Stimulated activated CD4-positive, alpha-beta T cell treated with anti-CD3 and anti-CD28 coated beads, Interleukin-2, amount 100 ng/mL, for 4 hours (primary cell): ENCODE results near the gene HMGN1.

Experiments used
- DNase-seq: peaks from one replicate; pipeline ENCODE4 v3.0.0-alpha.2; 2020; ENCODE audit warnings: low read depth

The HMGN1 gene

DNA sequence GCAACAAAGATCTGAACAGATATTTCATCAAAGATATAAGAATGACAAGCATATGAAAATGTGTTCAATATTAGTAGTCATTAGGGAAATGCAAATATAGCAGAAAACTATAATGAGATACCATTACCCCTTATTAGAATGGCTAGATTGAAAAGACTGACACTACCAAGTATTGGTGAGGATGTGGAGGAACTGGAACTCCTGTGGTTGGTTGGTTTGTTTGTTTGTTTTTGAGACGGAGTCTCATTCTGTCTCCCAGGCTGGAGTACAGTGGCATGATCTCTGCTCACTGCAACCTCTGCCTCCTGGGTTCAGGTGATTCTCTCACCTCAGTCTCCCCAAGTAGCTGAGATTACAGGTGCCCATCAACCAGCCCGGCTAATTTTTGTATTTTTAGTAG lies 18.9 kb upstream of the HMGN1 start:
- DNase-seq: no peak

DNA sequence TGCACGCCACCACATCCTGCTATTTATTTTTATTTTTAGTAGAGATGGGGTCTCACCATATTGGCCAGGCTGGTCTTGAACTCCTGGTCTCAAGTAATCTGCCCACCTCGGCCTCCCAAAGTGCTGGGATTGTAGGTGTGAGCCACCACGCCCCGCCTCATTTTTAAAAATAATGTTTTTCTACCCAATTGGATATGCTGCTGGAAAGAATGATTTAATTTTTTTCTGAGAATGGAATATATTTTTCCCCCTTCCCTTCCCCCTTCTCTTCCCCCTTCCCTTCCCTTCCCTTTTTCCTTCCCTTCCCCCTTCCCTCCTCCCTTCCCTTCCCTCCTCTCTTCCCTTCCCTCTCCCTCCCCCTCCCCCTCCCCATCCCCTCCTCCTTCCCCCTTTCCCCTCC lies 17.7 kb upstream of the HMGN1 start:
- no peak for DNase-seq

DNA sequence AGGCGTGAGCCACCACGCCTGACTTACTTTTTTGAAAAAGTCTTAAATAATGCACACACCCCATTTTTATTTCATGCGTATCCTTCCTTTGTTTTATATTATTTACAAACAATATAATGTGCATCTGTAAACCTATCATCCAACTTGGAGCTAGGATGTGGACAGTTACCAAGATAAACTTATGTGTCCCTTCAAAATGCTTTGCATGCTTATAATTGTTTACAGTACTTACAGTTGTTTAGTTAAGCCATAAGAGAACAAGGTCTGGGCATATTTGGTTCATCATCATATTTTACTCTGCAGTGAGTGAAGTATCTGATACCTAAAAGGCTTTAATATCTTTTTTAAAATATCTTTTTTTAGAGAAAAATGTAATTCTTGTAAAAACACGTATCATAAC lies 16.1 kb upstream of the HMGN1 start:
- DNase-seq: no peak

GRCh38 chr21:39363607-39364555 lies 15.0 kb upstream of the HMGN1 start:
- DNase-seq: no peak

GRCh38 chr21:39362733-39363132 lies 13.8 kb upstream of the HMGN1 start:
- no peak for DNase-seq

DNA sequence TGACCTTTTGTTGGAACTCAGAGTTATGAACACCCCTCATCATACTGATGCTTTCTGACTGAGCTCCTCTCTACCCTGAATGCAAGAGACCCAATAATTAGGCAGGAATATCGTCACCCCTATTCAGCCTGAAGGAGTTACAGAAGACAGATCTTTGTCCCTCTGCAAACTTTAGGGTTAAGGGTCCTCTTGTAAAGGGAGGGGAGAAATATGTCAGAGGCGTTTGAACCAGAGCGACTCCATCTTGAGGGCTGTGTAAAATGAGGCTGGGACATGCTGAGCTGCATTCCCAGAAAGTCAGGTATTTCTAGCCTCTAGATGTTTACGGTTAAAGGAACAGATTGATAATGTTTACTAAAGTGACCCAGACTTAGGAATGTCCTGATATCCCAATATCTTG lies 10.5 kb upstream of the HMGN1 start:
- DNase-seq: no peak

- no peak for DNase-seq
Observed at GRCh38 chr21:39353295-39353694, 4.4 kb upstream of the HMGN1 start.

GRCh38 chr21:39350094-39351005 lies 1.5 kb upstream of the HMGN1 start:
- no peak for DNase-seq

DNA sequence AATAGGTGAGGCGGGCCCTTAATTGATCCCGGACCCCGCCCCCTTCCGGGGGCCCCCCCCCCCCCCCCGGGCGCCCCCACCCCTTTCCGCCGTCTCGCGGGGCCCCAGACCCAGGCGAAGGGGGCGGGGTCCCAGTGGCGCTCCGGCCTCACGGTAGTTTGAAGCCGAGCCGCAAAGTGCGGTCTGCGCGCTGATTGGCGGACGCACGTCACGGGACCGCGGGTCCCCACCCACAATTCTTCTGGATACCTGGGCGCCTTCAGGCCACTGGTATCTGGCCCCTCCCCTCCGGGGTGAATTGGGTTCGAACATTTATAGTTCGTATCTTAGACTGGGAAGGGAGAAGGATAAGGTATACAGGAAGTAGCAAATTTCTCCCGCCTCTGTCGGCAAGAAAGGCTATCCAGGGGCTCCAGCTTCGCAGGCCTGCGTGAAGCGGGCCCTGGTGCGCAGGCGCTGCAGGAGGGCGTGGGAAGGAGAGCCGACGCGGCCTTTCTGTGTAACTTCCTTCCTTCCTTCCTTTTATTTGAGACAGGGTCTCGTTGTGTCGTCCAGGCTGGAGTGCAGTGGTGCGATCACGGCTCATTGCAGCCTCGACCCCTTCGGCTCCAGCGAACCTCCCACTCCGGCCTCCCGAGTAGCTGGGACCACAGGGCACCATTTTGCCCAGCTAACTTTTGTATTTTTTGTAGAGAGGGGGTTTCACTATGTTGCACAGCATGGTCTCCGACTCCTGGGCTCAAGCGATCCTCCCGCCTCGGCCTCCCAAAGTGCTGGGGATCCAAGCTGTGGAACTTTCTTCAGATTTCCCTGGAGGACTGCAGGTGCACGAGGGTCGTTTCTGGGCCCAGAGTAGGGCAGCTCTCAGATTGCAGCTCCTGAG lies 564 bp upstream of the HMGN1 start:
- peak; percentile 95 for DNase-seq

GRCh38 chr21:39348040-39348354 lies 891 bp downstream of the HMGN1 start:
- DNase-seq: no peak

DNA sequence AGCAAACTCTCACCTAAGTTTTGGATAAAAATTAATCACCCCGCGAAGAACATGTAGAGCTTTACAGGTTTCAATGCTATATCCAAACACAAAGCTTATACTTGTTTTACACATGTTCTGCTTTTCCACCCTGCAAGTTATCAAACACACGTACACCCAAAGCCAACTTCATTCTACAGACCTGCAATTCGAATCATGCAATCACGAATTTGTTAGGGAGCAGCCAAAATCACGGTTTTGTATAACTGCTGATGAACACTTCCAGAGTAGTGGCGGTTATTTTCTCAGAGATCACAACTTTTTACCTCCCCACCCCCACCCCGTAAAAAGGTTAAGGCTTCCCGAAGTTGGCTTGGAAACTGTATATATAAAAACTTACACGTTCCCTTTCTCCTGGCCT lies 1.4 kb downstream of the HMGN1 start:
- DNase-seq: no peak

DNA sequence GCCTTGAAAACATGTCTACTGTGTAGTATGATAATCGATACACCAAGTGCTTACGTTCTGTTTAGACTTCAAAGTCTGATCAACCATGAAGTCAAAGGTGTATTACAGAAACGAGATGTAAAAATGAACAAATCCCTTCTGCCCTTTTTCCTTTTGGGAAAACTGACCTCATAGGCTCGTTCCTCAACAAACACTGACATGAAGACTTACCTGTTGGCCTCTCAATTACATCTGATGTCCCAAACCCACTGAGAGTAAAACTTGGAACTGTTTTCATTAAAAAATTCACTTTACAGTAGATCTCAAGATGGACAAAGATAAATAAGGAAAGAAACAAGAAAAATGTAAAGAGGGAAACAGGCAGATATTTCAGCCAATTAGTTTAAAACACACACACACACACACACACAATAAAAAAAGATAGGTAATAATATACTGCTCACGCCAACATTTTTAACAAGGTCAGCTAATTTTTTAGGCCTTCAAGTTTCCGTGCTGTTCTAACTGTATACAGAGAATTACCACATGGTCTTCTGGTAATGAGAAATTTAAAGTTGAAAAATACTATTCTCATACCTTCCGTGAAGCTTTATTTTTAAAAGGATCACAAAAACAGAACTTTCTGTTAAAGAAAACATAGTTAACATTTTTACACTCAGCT lies 2.1 kb downstream of the HMGN1 start:
- DNase-seq: no peak

DNA sequence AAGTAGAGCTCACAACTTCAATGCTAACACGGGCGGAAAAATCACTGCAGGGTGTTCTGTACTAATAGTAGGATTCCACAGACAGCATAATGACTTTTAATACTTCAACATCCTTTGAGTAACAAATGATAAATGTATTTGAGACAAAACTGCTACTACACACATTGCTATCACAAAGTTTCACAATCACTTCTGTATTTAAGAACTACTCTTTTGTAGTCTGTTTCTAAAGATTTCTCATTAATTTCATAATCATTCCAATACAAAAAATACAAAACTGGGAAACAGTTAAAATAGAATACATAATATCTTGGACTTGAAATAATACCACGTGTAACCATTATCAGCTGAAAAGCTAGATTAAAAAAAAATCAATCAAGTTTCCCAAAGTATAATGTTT lies 2.7 kb downstream of the HMGN1 start:
- DNase-seq: no peak

- no peak for DNase-seq
Observed at GRCh38 chr21:39345440-39345839, 3.4 kb downstream of the HMGN1 start.

- DNase-seq: no peak
Observed at GRCh38 chr21:39344848-39345247, 4.0 kb downstream of the HMGN1 start.

DNA sequence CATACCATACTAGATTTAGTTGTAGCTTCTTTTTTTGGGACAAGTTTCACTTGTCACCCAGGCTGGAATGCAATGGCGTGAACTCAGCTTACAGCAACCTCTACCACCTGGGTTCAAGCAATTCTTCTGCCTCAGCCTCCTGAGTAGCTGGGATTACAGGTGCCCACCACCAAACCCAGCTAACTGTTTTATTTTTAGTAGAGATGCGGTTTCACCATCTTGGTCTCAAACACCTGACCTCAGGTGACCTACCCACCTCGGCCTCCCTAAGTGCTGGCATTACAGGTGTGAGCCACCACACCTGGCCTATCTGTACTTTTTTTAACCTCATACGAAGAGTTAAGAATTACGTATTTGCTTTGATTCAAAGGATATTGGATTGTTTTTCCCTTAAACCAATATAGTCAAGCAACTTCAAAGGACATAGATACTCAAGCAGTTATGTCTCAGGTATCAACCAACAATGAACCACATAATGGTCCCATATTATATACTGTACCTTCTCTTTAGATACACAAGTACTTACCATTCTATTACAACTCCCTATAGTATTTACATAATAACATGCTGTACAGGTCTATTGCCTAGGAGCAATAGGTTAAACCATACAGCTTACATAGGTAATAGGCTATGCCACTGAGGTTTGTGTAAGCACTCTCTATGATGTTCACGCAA lies 7.5 kb downstream of the HMGN1 start:
- DNase-seq: no peak

DNA sequence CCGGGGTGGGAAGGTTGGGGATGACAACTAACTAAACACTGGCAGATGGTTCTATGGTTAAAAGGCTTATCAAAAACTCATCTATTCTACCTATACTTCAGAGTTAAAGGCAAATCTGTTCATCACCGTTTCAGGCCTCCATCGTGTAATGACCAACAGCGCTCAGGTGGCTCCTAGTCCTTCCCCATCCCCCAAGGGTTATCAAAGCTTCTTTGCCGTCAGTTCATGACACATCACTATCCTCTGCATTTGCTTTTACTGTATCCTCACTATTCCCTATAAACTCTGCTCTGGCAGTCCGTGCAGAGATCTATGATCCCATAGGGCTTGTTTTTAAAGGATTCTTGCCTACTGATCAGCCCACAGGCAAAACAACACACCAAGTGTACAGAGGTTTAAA lies 8.2 kb downstream of the HMGN1 start:
- no peak for DNase-seq

GRCh38 chr21:39339231-39339630 lies 9.7 kb downstream of the HMGN1 start:
- no peak for DNase-seq

- no peak for DNase-seq
Observed at GRCh38 chr21:39336457-39337008, 12.4 kb downstream of the HMGN1 start.

- no peak for DNase-seq
Observed at GRCh38 chr21:39334611-39335010, 14.3 kb downstream of the HMGN1 start.

DNA sequence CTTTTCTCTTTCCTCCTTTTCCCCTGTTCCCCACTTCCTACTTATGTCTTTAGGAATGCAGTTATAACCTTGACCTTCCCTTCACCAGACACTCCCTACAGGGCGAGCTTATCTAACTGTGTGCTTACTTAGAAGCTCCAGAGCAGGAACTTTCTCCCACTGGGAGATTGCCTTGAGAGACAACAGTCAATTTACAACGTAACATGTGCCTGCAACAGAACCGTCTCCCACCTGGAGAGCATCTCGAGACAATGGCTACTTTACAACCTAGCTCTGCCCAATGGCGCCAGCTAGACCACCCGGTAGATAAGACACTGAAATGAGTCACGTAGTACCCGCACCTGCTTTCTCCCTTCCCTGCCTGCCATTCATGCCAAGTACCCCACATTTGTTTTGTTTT lies 16.7 kb downstream of the HMGN1 start:
- no peak for DNase-seq
